T-helper 9 cell (primary cell): Measurements from ENCODE around the gene RERE.

Experiments used
- DNase-seq: peaks from one replicate; pipeline ENCODE4 v3.0.0-alpha.2; 2020

The RERE gene

GRCh38 chr1:8497210-8497819 is 320.1 kb downstream of the RERE start:
- DNase-seq: no peak

- no peak for DNase-seq
Measured at GRCh38 chr1:8496473-8496872, 321.0 kb downstream of the RERE start.

GRCh38 chr1:8495928-8496401 is 321.5 kb downstream of the RERE start:
- DNase-seq: no peak

GRCh38 chr1:8494681-8495080 is 322.8 kb downstream of the RERE start:
- DNase-seq: no peak

- DNase-seq: no peak
Measured at GRCh38 chr1:8493916-8494540, 323.4 kb downstream of the RERE start.

GRCh38 chr1:8487249-8487648 is 330.2 kb downstream of the RERE start:
- no peak for DNase-seq

- no peak for DNase-seq
Measured at GRCh38 chr1:8486047-8486446, 331.4 kb downstream of the RERE start.

GRCh38 chr1:8483586-8483985 is 333.9 kb downstream of the RERE start:
- no peak for DNase-seq

GRCh38 chr1:8482979-8483381 is 334.5 kb downstream of the RERE start:
- DNase-seq: no peak

- no peak for DNase-seq
Measured at GRCh38 chr1:8481650-8482380, 335.6 kb downstream of the RERE start.

GRCh38 chr1:8478566-8478965 is 338.9 kb downstream of the RERE start:
- DNase-seq: no peak

GRCh38 chr1:8477983-8478362 is 339.5 kb downstream of the RERE start:
- DNase-seq: no peak

GRCh38 chr1:8477166-8477982 is 340.1 kb downstream of the RERE start:
- DNase-seq: no peak

GRCh38 chr1:8476006-8476405 is 341.4 kb downstream of the RERE start:
- DNase-seq: no peak

- no peak for DNase-seq
Measured at GRCh38 chr1:8474369-8474768, 343.1 kb downstream of the RERE start.

- no peak for DNase-seq
Measured at GRCh38 chr1:8473891-8474300, 343.5 kb downstream of the RERE start.

GRCh38 chr1:8473121-8473875 is 344.1 kb downstream of the RERE start:
- DNase-seq: no peak

- DNase-seq: no peak
Measured at GRCh38 chr1:8472668-8473067, 344.8 kb downstream of the RERE start.

- DNase-seq: no peak
Measured at GRCh38 chr1:8471451-8471850, 346.0 kb downstream of the RERE start.

- DNase-seq: no peak
Measured at GRCh38 chr1:8468751-8469150, 348.7 kb downstream of the RERE start.

- DNase-seq: no peak
Measured at GRCh38 chr1:8467308-8467707, 350.1 kb downstream of the RERE start.

- no peak for DNase-seq
Measured at GRCh38 chr1:8465692-8466091, 351.7 kb downstream of the RERE start.

- DNase-seq: no peak
Measured at GRCh38 chr1:8465013-8465412, 352.4 kb downstream of the RERE start.
